ENCODE results near the gene PLBD1.

The PLBD1 gene, protein sequence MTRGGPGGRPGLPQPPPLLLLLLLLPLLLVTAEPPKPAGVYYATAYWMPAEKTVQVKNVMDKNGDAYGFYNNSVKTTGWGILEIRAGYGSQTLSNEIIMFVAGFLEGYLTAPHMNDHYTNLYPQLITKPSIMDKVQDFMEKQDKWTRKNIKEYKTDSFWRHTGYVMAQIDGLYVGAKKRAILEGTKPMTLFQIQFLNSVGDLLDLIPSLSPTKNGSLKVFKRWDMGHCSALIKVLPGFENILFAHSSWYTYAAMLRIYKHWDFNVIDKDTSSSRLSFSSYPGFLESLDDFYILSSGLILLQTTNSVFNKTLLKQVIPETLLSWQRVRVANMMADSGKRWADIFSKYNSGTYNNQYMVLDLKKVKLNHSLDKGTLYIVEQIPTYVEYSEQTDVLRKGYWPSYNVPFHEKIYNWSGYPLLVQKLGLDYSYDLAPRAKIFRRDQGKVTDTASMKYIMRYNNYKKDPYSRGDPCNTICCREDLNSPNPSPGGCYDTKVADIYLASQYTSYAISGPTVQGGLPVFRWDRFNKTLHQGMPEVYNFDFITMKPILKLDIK

GRCh38 chr12:14567351-14568162 is at the start of gene PLBD1:
Gene PLBD1 (minus strand): TSS chr12:14567883. CDS start chr12:14567696, 187 bp downstream.
- peak; percentile 4 for DNase-seq

GRCh38 chr12:14614704-14615121 is 47.0 kb upstream of the PLBD1 start:
- no peak for DNase-seq

- DNase-seq = peak; percentile 6
Measured at GRCh38 chr12:14613718-14614117, 46.0 kb upstream of the PLBD1 start.

DNA sequence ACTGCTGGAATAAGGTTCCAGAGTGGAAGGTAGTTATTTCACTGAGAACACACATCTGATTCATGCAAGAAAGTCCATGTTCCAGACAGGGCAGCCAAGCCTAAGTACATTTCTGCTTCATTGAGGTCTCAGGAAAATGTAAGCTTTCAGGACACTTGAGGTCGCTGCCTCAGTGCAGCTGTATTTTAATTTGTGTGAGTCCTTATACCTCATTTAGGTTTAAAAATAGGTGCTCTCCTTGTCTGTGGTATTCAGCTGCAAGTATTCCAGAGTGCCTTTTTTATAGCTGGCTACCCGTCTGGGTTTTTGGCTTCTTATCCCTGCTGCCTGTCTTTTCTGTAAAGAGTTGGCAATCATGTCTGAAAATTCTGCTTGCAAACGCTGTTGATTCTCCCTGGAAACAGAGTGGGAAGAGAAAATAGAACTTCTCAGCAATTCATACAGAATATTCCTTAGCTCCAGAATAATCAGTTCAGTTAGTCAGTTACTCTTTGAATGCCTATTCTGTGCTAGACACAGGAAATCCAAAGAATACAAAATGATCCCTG is 45.3 kb upstream of the PLBD1 start:
- DNase-seq = no peak

GRCh38 chr12:14612250-14612649 is 44.6 kb upstream of the PLBD1 start:
- no peak for DNase-seq

DNA sequence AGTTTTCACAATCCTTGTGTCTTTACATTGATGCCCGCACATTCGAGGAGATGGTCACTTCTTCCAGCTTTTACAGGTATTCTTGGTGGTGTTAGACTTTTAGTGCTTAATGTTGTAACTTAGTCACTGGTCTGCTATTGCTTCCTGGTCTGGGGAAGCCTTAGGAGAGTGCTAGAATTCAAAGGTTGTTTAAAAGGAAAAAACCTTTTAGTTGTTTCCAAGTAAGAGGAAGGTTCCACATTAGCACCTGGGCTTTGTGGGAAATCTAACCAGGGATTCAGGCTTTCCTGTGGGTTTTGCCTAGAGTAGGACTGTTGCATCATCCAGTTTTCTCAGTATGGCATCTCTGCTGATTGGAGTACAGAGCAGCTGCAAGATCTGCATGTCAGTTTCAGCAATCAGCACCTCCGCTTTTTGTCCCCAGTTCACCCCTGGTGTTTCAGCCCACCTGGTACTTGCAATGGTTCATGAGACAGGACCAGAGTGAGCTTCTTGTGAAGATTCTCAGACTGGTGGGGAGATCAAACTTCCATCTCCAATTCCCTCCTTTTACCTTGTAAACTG is 44.0 kb upstream of the PLBD1 start:
- no peak for DNase-seq

GRCh38 chr12:14607568-14607967 is 39.9 kb upstream of the PLBD1 start:
- DNase-seq = no peak

DNA sequence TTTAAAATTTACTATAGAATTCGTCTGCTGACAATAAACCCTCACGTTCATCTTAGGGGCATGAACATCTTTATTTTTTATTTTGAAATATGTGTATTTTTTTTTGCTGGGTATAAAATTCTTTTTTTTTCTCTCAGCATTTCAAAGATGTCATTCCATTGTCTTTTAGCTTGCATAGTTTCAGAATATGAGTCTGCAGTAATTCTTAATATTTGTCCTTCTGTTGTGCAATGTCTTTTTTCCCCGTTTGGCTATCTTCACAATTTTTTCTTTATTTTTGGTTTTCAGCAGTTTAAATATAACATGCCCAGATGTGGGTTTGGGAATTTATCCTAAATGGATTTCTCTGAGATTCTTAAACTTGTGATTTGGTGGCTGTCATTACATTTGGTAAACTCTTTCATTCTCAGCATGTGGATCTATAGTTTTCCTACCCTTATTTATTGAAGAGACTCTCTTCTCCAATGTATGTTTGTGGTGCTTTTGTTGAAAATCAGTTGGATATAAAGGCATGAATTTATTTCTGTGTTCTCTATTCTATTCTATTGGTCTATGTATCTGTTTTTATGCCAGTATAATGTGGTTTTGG is 37.8 kb upstream of the PLBD1 start:
- no peak for DNase-seq

DNA sequence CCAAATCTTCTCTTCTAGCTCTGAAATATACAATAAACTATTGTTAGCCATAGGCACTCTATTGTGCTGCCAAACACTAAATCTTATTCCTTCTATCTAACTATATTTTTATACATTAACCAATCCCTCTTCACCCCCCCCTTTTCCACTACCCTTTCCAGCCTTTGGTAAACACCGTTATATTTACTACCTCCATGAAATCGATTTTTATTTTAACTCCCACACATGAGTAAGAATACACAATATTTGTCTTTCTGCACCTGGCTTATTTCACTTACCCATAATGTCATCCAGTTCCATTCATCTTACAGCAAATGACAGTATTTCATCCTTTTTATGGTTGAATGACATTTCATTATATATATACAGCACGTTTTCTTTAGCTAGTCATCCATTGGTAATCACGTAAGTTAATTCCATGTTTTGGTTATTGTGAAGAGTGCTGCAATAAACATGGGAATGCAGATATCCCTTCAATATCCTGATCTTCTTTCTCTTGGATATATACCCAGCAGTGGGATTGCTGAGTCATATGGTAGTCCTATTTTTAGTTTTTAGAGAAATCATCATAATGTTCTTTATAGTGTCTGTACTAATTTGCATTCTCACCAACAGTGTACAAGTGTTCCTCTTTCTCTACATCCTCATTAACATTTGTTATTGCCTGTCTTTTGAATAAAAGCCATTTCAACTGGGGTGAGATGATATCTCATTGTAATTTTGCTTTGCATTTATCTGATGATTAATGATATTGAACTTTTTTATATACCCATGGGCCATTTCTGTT is 34.2 kb upstream of the PLBD1 start:
- DNase-seq = no peak

DNA sequence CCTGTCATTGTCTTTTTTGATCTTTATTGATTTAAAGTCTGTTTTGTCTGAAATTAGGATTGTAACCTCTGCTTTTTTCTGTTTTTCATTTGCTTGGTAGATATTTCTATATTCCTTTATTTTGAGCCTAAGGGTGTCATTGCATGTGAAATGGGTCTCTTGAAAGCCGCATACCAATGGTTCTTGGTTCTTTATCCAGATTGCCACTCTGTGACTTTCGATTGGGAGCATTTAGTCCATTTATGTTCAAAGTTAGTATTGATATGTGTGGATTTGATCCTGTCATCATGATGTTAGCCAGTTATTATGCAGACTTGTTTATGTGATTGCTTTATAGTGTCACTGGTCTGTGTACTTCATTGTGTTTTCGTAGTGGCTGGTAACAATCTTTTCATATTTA is 29.8 kb upstream of the PLBD1 start:
- no peak for DNase-seq

- DNase-seq = no peak
Measured at GRCh38 chr12:14591719-14592118, 24.0 kb upstream of the PLBD1 start.

DNA sequence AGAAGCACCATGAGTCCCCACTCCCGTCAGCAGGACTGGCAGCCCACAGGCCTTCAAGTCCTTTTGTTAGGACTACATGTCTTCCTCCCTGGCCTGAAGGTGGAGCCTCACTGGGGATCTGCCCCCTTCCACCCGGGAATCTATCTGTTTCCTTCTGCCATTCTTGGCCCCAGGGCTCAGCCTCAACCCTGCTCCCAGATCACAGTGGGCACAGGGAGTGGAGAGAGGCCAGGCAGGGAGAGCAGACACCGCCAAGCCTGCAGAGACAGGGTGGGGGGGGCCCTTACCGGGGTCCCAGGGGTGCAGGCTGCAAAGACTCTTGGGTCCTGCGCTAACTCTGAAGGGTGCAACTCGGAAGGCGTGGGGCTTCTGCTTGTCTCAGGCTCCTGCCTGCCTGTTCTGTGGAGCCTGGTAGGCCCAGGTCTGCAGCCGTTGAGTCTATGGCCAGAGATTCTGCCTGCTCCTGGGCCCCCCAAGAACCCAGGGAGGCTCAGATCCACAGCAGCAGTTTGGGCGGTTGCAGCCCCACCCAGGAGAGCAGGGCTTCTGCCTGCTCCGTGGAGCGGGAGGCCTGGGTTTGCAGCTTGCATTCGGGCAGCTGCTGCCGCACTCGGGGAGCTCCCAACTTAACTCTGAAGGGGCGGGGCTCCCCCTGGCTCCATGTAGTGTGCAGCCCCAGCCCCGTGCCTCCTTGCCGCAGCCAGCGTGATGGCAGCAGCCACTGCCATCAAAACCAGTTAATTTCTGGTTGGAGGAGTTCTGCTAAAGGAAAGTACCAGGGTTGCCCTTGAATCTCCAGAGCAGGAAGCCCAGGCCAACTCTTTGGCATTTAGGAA is 21.7 kb upstream of the PLBD1 start:
- no peak for DNase-seq

DNA sequence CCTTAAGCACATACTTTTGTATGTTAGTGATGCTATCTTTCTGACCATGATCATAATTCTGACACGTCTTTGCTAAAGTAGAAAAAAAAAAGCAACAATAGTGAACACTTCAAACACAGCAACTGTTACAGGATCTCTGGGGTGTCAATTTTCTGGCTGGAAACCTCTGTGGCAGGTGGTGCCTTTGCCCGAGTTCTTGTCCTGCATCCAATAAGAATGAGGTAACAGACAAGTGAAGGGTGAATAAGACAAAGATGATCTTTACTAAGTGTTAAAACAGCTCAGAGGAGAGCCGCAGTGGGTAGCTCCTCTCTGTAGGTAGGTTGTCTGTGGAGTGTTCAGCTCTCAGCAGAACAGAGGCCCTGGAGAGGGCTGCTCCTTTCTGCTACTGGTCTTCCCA is 20.9 kb upstream of the PLBD1 start:
- DNase-seq = no peak

GRCh38 chr12:14578646-14579045 is 11.0 kb upstream of the PLBD1 start:
- no peak for DNase-seq

DNA sequence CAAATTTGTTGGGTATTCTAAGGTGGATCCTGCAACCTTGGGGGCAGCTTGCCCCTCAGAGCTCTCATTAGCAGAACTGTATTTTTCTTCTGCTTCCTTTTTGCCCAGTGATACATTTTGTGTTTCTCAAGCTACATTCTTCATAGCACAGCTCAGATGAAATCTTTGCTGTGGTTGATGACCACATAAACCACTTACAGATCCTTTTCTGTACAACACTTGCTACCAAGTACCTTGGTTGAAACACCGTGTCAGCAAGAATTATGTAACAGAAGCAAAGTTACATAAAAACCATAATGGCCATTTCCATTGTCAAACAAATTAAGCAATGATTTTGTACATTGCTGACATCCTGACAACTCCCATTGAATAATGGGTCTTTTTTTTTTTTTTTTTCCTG is 9.7 kb upstream of the PLBD1 start:
- DNase-seq = peak; percentile 11

DNA sequence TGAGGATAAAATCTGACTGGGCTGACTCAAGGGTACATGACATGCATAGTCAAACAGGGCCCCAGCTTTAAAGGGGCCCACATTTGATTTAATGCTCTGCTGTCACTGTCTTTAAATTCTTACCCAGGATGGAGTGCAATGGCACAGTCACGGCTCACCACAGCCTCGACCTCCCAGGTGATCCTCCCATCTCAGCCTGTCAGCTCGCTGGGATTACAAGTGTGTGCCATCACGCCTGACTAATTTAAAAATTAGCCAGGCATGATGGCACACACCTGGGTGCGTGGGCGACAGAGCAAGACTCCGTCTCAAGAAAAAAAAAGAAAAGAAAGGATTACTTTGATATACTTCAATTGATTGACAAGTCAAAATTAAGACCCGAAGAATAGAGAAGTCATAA is 9.2 kb upstream of the PLBD1 start:
- DNase-seq = no peak

DNA sequence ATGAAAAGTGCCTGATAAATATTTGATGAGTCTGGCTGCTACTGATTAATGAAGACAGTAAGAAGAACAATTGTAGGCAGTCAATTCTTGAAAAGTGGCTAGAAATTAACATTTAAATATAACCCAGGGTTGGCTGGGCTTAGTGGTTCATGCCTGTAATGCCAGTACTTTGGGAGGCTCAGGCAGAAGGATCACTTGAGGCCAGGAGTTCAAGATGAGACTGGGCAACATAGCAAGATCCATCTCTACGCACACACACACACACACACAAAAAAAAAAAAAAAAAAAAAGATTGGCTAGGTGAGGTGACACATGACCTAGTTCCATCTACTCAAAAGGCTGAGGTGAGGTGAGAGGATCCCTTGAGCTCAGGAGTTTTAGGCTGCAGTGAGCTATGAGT is 7.9 kb upstream of the PLBD1 start:
- no peak for DNase-seq

- no peak for DNase-seq
Measured at GRCh38 chr12:14573118-14573517, 5.4 kb upstream of the PLBD1 start.

GRCh38 chr12:14572401-14572800 is 4.7 kb upstream of the PLBD1 start:
- no peak for DNase-seq

GRCh38 chr12:14571779-14572178 is 4.1 kb upstream of the PLBD1 start:
- no peak for DNase-seq

GRCh38 chr12:14570231-14570630 is 2.5 kb upstream of the PLBD1 start:
- DNase-seq = no peak
